Measurements from ENCODE around the gene MYLK3.

DNA sequence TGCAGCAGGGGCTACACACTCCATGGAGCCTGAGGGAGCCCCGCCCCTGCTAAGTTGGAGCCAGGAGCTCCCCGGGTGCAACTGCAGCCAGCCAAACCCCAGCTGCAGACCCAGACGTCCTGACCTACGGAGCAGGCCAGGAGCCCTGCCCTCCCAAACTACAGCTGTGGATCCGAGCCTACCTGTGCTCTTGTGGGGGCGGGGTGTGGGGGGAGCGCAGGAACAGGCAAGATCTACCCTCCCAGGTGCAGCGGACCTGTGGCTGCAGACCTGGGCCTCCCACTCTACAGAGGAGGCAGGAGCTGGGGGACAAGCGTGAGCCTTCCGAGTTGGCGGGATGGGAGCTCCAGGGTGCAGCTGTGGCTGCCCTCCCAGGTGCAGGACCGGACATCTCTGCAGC lies 29.7 kb upstream of the MYLK3 start:
- TF ChIP-seq GATA3 (IDR thresholded peaks at IDR 0.05; ENCODE audit: low read depth, low read length) (no peak), GATA2 (IDR thresholded peaks at IDR 0.05; ENCODE audit: low read depth, low read length) (no peak)
